ENCODE data around the gene CACNA1A. TPM values are rescaled to one million over a fixed set of nuclear protein-coding genes. Genes with fewer than 3 reads are reported as not detected.
A peak's percentile ranks its signal among the peaks of the same experiment; 100 is the strongest.
"Not testable (repeated sequence)": the region's sequence is repeated elsewhere in the genome, so short reads cannot be mapped to it uniquely, and the experiment has no call there.

Gene CACNA1A
- total RNA-seq (2014; rRNA removed; shearing (Covaris generic); ENCODE audit: low replicate concordance) = not detected in 2 replicates

- in situ Hi-C loops (cut with HindIII; ENCODE audit: low pct_unique_long_range_greater_than_20kb, low sequenced_read_pairs) = no loop called here
Measured at GRCh38 chr19:13506471-13506820, at the start of gene CACNA1A. CACNA1A (minus strand) TSS chr19:13506479; CDS start chr19:13506224, 255 bp downstream.

GRCh38 chr19:13554506-13555240, 48.4 kb upstream of the CACNA1A start:
- in situ Hi-C loops (cut with HindIII; ENCODE audit: low pct_unique_long_range_greater_than_20kb, low sequenced_read_pairs) = no loop called here
- no peak for DNase-seq (ENCODE audit: low read depth)

More at GRCh38 chr19:13506471-13506820, at the start of gene CACNA1A:
- no peak for DNase-seq (ENCODE audit: low read depth)

GRCh38 chr19:13553880-13554400, 47.7 kb upstream of the CACNA1A start:
- in situ Hi-C loops (cut with HindIII; ENCODE audit: low pct_unique_long_range_greater_than_20kb, low sequenced_read_pairs) = no loop called here
- no peak for DNase-seq (ENCODE audit: low read depth)

- no peak for DNase-seq (ENCODE audit: low read depth)
- in situ Hi-C loops (cut with HindIII; ENCODE audit: low pct_unique_long_range_greater_than_20kb, low sequenced_read_pairs) = no loop called here
Measured at GRCh38 chr19:13548131-13548530, 41.9 kb upstream of the CACNA1A start.

DNA sequence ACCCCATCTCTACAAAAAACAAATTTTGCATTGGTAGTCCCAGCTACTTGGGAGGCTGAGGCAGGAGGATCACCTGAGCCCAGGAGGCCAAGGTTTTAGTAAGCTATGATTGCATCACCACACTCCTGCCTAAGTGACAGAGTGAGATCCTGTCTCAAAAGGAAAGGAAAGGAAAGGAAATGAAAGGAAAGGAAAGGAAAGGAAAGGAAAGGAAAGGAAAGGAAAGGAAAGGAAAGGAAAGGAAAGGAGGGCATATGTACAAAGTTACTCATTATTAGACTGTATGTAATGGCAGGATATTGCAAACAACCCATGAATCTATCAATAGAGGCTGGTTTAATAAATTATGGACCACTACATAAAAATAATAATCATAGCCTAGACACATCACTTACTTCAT, 40.8 kb upstream of the CACNA1A start:
- in situ Hi-C loops (cut with HindIII; ENCODE audit: low pct_unique_long_range_greater_than_20kb, low sequenced_read_pairs) = no loop called here
- no peak for DNase-seq (ENCODE audit: low read depth)

DNA sequence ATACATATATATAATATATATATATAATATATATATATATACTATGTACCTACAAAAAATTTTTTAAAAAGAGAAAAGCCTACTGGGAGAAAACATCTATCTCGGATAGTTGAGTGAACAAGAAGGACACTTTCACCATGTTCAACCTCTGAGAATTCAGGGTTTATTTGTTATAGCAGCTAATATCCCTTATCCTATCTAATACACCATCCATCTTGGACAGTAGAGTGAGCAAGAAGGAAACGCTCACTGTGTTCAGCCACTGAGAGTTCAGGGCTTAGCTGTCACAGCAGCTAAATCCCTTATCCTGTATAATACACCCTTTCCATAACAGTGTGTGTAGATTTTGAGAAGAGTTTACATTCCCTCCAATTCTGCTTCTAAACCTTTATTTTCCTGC, 38.1 kb upstream of the CACNA1A start:
- in situ Hi-C loops (cut with HindIII; ENCODE audit: low pct_unique_long_range_greater_than_20kb, low sequenced_read_pairs) = no loop called here
- no peak for DNase-seq (ENCODE audit: low read depth)

GRCh38 chr19:13541554-13541953, 35.3 kb upstream of the CACNA1A start:
- in situ Hi-C loops (cut with HindIII; ENCODE audit: low pct_unique_long_range_greater_than_20kb, low sequenced_read_pairs) = no loop called here

GRCh38 chr19:13539332-13539731, 33.1 kb upstream of the CACNA1A start:
- DNase-seq (ENCODE audit: low read depth) = no peak
- in situ Hi-C loops (cut with HindIII; ENCODE audit: low pct_unique_long_range_greater_than_20kb, low sequenced_read_pairs) = no loop called here

More at GRCh38 chr19:13541554-13541953, 35.3 kb upstream of the CACNA1A start:
- no peak for DNase-seq (ENCODE audit: low read depth)

DNA sequence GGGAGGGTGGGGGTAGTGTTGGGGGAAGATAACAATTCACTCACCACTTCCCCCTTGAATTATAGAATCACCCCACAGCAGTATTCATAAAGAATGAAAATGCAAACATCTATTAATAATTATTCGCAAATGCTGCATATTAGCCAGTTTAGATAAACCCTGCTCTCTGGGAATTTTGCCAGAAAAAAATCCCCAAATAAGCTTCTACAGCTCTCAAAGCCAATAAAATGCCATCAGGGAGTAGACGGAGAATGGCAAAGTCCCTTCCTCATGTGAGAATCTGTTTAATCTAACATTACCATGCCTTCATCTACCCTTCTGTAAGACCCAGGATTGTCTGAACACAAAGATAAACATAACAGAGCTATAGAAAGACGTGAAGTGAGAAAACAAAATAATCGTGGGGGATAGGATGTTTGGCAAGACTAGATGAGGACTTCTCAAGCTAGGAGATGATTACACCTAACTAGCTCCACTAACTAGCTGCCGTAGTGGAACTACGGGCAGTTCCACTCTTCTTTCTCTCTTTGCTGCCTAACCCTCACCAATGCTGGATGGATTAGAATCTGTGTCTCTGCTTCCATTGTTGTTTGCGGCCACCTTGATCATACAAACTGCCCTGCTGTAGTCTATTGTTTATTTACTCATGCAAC, 32.4 kb upstream of the CACNA1A start:
- in situ Hi-C loops (cut with HindIII; ENCODE audit: low pct_unique_long_range_greater_than_20kb, low sequenced_read_pairs) = no loop called here
- no peak for DNase-seq (ENCODE audit: low read depth)

DNA sequence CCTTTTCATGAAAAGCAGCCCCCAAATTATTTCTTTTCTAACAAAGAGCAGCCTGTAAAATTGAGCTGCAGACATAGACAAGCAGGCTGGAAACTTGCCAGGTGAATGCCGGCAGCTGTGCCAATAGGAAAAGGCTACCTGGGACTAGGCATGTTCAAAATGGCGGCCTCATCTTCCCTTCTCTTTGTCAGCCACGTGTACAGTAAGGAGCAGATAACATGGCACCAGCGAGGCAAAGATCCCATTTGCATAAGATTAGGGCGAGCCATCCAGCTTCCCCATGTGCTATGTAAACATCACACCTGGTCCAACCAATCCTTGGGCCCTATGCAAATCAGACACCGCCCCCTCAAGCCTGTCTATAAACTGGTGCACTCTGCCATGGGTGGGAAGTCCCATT, 31.2 kb upstream of the CACNA1A start:
- in situ Hi-C loops (cut with HindIII; ENCODE audit: low pct_unique_long_range_greater_than_20kb, low sequenced_read_pairs) = no loop called here
- DNase-seq (ENCODE audit: low read depth) = peak; percentile 60

- in situ Hi-C loops (cut with HindIII; ENCODE audit: low pct_unique_long_range_greater_than_20kb, low sequenced_read_pairs) = no loop called here
- DNase-seq (ENCODE audit: low read depth) = no peak
Measured at GRCh38 chr19:13530720-13531119, 24.4 kb upstream of the CACNA1A start.

- in situ Hi-C loops (cut with HindIII; ENCODE audit: low pct_unique_long_range_greater_than_20kb, low sequenced_read_pairs); DNase-seq (ENCODE audit: low read depth): not testable (repeated sequence)
Measured at GRCh38 chr19:13529721-13530120, 23.4 kb upstream of the CACNA1A start.

GRCh38 chr19:13526552-13526951, 20.3 kb upstream of the CACNA1A start:
- in situ Hi-C loops (cut with HindIII; ENCODE audit: low pct_unique_long_range_greater_than_20kb, low sequenced_read_pairs) = no loop called here
- peak; percentile 8 for DNase-seq (ENCODE audit: low read depth)

- DNase-seq (ENCODE audit: low read depth) = no peak
- in situ Hi-C loops (cut with HindIII; ENCODE audit: low pct_unique_long_range_greater_than_20kb, low sequenced_read_pairs) = no loop called here
Measured at GRCh38 chr19:13521066-13521465, 14.8 kb upstream of the CACNA1A start.

GRCh38 chr19:13511947-13512346, 5.7 kb upstream of the CACNA1A start:
- DNase-seq (ENCODE audit: low read depth) = no peak
- in situ Hi-C loops (cut with HindIII; ENCODE audit: low pct_unique_long_range_greater_than_20kb, low sequenced_read_pairs) = no loop called here

GRCh38 chr19:13507053-13507611, 853 bp upstream of the CACNA1A start:
- DNase-seq (ENCODE audit: low read depth) = no peak
- in situ Hi-C loops (cut with HindIII; ENCODE audit: low pct_unique_long_range_greater_than_20kb, low sequenced_read_pairs) = no loop called here

DNA sequence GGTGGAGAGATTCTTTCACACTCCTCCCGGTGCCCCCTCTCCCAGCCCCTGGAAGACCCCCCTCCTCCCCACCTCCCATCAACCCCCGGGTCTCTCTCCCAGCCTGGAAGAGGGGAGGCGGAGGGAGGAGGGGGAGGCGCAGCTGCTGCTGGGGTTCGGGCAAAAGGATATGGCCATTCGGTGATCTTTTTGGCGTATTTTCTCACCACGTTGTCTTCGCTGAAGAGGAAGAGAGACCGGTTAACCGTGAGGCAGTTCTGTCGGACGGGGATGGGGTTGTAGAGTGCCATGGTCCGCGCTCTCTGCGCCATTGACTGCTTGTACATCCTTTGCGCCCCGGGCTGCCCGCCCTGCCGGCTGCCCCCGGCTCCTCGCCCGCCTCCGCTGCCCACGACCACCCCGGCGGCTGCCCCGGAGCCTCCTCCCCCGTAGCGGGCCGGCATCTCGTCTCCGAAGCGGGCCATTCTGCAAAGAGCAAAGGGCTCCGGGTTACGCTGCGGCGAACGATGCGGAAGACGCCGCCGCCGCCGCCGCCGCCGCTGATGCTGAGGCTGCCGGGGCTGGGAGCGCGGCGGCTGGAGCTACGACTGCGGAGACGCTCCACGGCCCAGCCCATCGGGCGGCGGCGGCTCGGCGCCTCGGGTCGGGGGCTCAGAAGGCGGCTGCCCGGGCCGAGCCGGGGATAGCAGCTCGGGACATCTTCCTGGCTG, 363 bp downstream of the CACNA1A start:
- in situ Hi-C loops (cut with HindIII; ENCODE audit: low pct_unique_long_range_greater_than_20kb, low sequenced_read_pairs) = no loop called here

GRCh38 chr19:13505164-13505695, 1.0 kb downstream of the CACNA1A start:
- in situ Hi-C loops (cut with HindIII; ENCODE audit: low pct_unique_long_range_greater_than_20kb, low sequenced_read_pairs) = no loop called here
- no peak for DNase-seq (ENCODE audit: low read depth)

More for the DNA sequence above, 363 bp downstream of the CACNA1A start:
- no peak for DNase-seq (ENCODE audit: low read depth)
